ENCODE measurements around the gene GBP3.

GRCh38 chr1:89063094-89063493 is 40.4 kb upstream of the GBP3 start:
- no peak for TF ChIP-seq POLR2A (IDR thresholded peaks at IDR 0.05)
- no peak for TF ChIP-seq CTCF (IDR thresholded peaks at IDR 0.05)
- TF ChIP-seq POLR2AphosphoS5 (IDR thresholded peaks at IDR 0.05), result no peak
- TF ChIP-seq EP300 (IDR thresholded peaks at IDR 0.05), result no peak
